Bronchial epithelial cell (primary cell): Measurements from ENCODE around the gene PVALEF. TPM values are rescaled to one million over a fixed set of nuclear protein-coding genes. Genes with fewer than 3 reads are reported as not detected.

ENCODE experiments used
- DNase-seq: peaks from one replicate; pipeline ENCODE4 v3.0.0-alpha.2; 2010; ENCODE audit warnings: low read depth
- FAIRE-seq: peaks from 2 replicates; lab custom pipeline; 2011; peaks lifted over from hg19 to GRCh38; lab: Jason Lieb, UNC
- H3K27me3 ChIP-seq: 2 replicates; pipeline ENCODE4 v1.5.1; 2011; ENCODE audit warnings: low read length; ENCODE audit not compliant: control insufficient read depth, insufficient read depth
- H3K36me3 ChIP-seq: 2 replicates; pipeline ENCODE4 v1.5.1; 2011; ENCODE audit warnings: low read length; ENCODE audit not compliant: control insufficient read depth, insufficient read depth
- H3K4me3 ChIP-seq: 2 replicates; pipeline ENCODE4 v1.5.1; 2011; ENCODE audit warnings: mild to moderate bottlenecking, low read depth, low read length, control low read depth
- CTCF ChIP-seq: IDR thresholded peaks from 2 replicates; pipeline ENCODE4 v1.5.1; 2011; ENCODE audit warnings: mild to moderate bottlenecking, moderate library complexity, low read length, control low read depth, inconsistent platforms; ENCODE audit not compliant: insufficient read depth, severe bottlenecking
- total RNA-seq: library from RNA; depleted of rRNA; stranded (reverse); fragments of >200 nt; gene quantifications from 2 replicates; pipeline ENCODE4 v1.2.1, GENCODE V29; 2014

PVALEF gene
- total RNA-seq, 1 donor from 2014 or later = not detected

- Histone ChIP-seq H3K4me3 (no peak overlapping the region), H3K36me3 (peaks cover 1% of the 10 kb centered on the region), H3K27me3 (no peaks in the 10 kb centered on the region)
- FAIRE-seq = peak; percentile 66
- DNase-seq = no peak
- no peak for TF ChIP-seq CTCF
Observed at GRCh38 chr17:81207610-81208581, 42.6 kb downstream of the PVALEF start.

- Histone ChIP-seq H3K27me3 (no peaks in the 10 kb centered on the region), H3K4me3 (no peak overlapping the region), H3K36me3 (peaks cover 1% of the 10 kb centered on the region)
- FAIRE-seq = no peak
- no peak for TF ChIP-seq CTCF
- DNase-seq = no peak
Observed at GRCh38 chr17:81208651-81209050, 43.3 kb downstream of the PVALEF start.

- no peak for FAIRE-seq
Observed at GRCh38 chr17:81209141-81209540, 43.8 kb downstream of the PVALEF start.

GRCh38 chr17:81210466-81210865, 45.2 kb downstream of the PVALEF start:
- Histone ChIP-seq H3K36me3 (peaks cover 1% of the 10 kb centered on the region), H3K4me3 (no peak overlapping the region), H3K27me3 (no peaks in the 10 kb centered on the region)
- DNase-seq (no peak), FAIRE-seq (no peak)
- no peak for TF ChIP-seq CTCF

More at GRCh38 chr17:81209141-81209540, 43.8 kb downstream of the PVALEF start:
- no peaks in the 10 kb centered on the region for H3K27me3 ChIP-seq
- H3K36me3 ChIP-seq = peaks cover 1% of the 10 kb centered on the region
- no peak for DNase-seq
- TF ChIP-seq CTCF = no peak
- no peak overlapping the region for H3K4me3 ChIP-seq

GRCh38 chr17:81210868-81211267, 45.6 kb downstream of the PVALEF start:
- no peak for TF ChIP-seq CTCF
- DNase-seq (no peak), FAIRE-seq (no peak)
- H3K36me3 ChIP-seq = peaks cover 1% of the 10 kb centered on the region
- H3K4me3 ChIP-seq = no peak overlapping the region
- H3K27me3 ChIP-seq = no peaks in the 10 kb centered on the region
